AG10803 (cell line): ENCODE data around the gene BTBD16.
A peak's percentile ranks its signal among the peaks of the same experiment; 100 is the strongest.

Experiments
- DNase-seq: peaks from one replicate; pipeline ENCODE4 v3.0.0; 2010; ENCODE audit warnings: low read depth
- H3K4me3 ChIP-seq: 2 replicates; pipeline ENCODE4 v1.5.1; 2011; ENCODE audit warnings: mild to moderate bottlenecking, low read length, control low read depth
- CTCF ChIP-seq: conservative IDR thresholded peaks from 2 replicates; pipeline ENCODE4 v1.5.1; 2011; ENCODE audit warnings: mild to moderate bottlenecking, low read length, control low read depth, inconsistent platforms

BTBD16 gene

GRCh38 chr10:122342293-122343134, 71.4 kb downstream of the BTBD16 start:
- peak; percentile 53 for DNase-seq
- no peak overlapping the region for H3K4me3 ChIP-seq
- peak; percentile 91 for TF ChIP-seq CTCF

- no peak overlapping the region for H3K4me3 ChIP-seq
- TF ChIP-seq CTCF = no peak
These were observed 72.2 kb downstream of the BTBD16 start for GRCh38 chr10:122343135-122343800.

GRCh38 chr10:122343936-122344335, 72.8 kb downstream of the BTBD16 start:
- TF ChIP-seq CTCF = no peak
- no peak overlapping the region for H3K4me3 ChIP-seq
- DNase-seq = no peak

More at GRCh38 chr10:122343135-122343800, 72.2 kb downstream of the BTBD16 start:
- DNase-seq = no peak

GRCh38 chr10:122344741-122345258, 73.7 kb downstream of the BTBD16 start:
- no peak overlapping the region for H3K4me3 ChIP-seq
- DNase-seq = peak; percentile 11
- no peak for TF ChIP-seq CTCF

- TF ChIP-seq CTCF = no peak
- H3K4me3 ChIP-seq = no peak overlapping the region
These were observed 75.3 kb downstream of the BTBD16 start for GRCh38 chr10:122346326-122346950.

GRCh38 chr10:122347170-122347841, 76.2 kb downstream of the BTBD16 start:
- no peak for DNase-seq
- TF ChIP-seq CTCF = no peak
- H3K4me3 ChIP-seq = no peak overlapping the region

More at GRCh38 chr10:122346326-122346950, 75.3 kb downstream of the BTBD16 start:
- DNase-seq = no peak
